Heart left ventricle (tissue), 16 donors: Measurements from ENCODE around the gene ADGRB3. TPM values are rescaled to one million over a fixed set of nuclear protein-coding genes. Genes with fewer than 3 reads are reported as not detected.

ENCODE experiments used
- ATAC-seq, 4 donors: fragments of 200-7000 bp; cut with Tn5 transposase; one replicate each; pipeline ENCODE4 v1.9.1; 2020 to 2022; ENCODE audit warnings: moderate library complexity in 4 of 4, mild to moderate bottlenecking in 3 of 4, moderate number of reproducible peaks in 1 of 4
- DNase-seq, 5 donors: peaks; one replicate each; pipeline ENCODE4 v3.0.0-alpha.2; 2020
- H3K27ac ChIP-seq, 12 donors: fragments of 200-600 bp; sonication (generic) in 4 of 12; one replicate each; pipeline versions ENCODE4 v1.5.0 to v1.8.0; 2016 to 2022; ENCODE audit warnings: mild to moderate bottlenecking in 2 of 12
- H3K27me3 ChIP-seq, 9 donors: fragments of 200-600 bp; sonication (generic) in 2 of 9; one replicate each; pipeline versions ENCODE4 v1.5.1 to v1.8.0; 2016 to 2022; ENCODE audit warnings: mild to moderate bottlenecking in 3 of 9
- H3K36me3 ChIP-seq, 9 donors: fragments of 200-600 bp; sonication (generic) in 2 of 9; one replicate each; pipeline versions ENCODE4 v1.5.0 to v1.8.0; 2018 to 2022; ENCODE audit warnings: mild to moderate bottlenecking in 2 of 9
- H3K4me1 ChIP-seq, 12 donors: fragments of 200-600 bp; sonication (generic) in 4 of 12; one replicate each; pipeline versions ENCODE4 v1.5.0 to v1.8.0; 2016 to 2022; ENCODE audit warnings: mild to moderate bottlenecking in 3 of 12
- H3K4me3 ChIP-seq, 12 donors: fragments of 200-600 bp; sonication (generic) in 4 of 12; one replicate each; pipeline versions ENCODE4 v1.5.0 to v1.8.0; 2017 to 2022; ENCODE audit warnings: mild to moderate bottlenecking in 9 of 12, moderate library complexity in 4 of 12
- H3K9me3 ChIP-seq, 12 donors: fragments of 200-600 bp; sonication (generic) in 4 of 12; one replicate each; pipeline versions ENCODE4 v1.5.0 to v1.8.0; 2016 to 2022; ENCODE audit warnings: mild to moderate bottlenecking in 1 of 12
- CTCF ChIP-seq, 12 donors: fragments of 200-600 bp; sonication (generic) in 4 of 12; IDR thresholded peaks; one replicate each; pipeline versions ENCODE4 v1.5.0 to v1.8.0; 2018 to 2022; ENCODE audit warnings: antibody characterized with exemption in 12 of 12, mild to moderate bottlenecking in 5 of 12
- POLR2A ChIP-seq, 2 donors: fragments of 450-650 bp; IDR thresholded peaks; one replicate each; pipeline ENCODE4 v1.6.1; 2017; ENCODE audit warnings: antibody characterized with exemption in 2 of 2, mild to moderate bottlenecking in 2 of 2, moderate library complexity in 2 of 2
- WGBS, 4 donors: extraction: QIAGEN DNeasy Blood & Tissue Kit in 2 of 4; methylation state at CpG; one replicate each; pipeline versions ENCODE4 v1.1.5 to v1.1.7; 2013 to 2018; 5-methylcytosine and 5-hydroxymethylcytosine counted together
- intact Hi-C, 10 donors: fragments of 100-400 bp; cut with DNase I; formaldehyde crosslinking; loops; one replicate each; pipeline versions ENCODE4 v1.11.1 to v1.14.2; 2022
- polyA plus RNA-seq, 2 donors: library from polyadenylated mRNA; stranded (reverse); fragments of 200-250 nt; gene quantifications; one replicate each; pipeline ENCODE4 v1.2.3, GENCODE V29; 2013
- total RNA-seq, 9 donors: library from RNA; depleted of rRNA in 2 of 9; stranded (reverse); fragments of >200 nt in 2 of 9; fragmentation: NEBNext Ultra II Directional in 3 of 9; extraction: Animal tissue kit (Norgen Biotek cat#: 25700) in 3 of 9; gene quantifications; one replicate each; pipeline versions ENCODE4 v1.1.0 to v1.2.4, GENCODE V29; 2016 to 2023
- donor health status: ischemic (EF 13 %, LVEDD 7.1; RV severe dilation, severe dysfunction).
- donor health status: healthy with polysubstance abuse.
- donor health status: DM: no; HTN: yes; CAD: no.
- donor health status: DM: no; HTN: no; CAD: no.
- donor health status: ischemic (EF 25% LVEDD 6.9; RV normal size, moderate dysfunction).
- donor health status: ischemic (EF 25% LVEDD 5.7; RV mildly dilated, moderate dysfunction).
- donor health status: healthy.
- donor health status: DM: yes; HTN: yes; CAD: no.
- donor health status: ischemic (EF 35%, LVEDD 5.7; RV mildly dilated, moderate dysfunction).
- donor health status: nonischemic (EF 11% LVEDD 7.7; RV severe dilation, severe dysfunction).
- donor health status: DM: yes; HTN: yes; CAD: no.
- donor health status: PGD.
- donor health status: ischemic (EF 29% LVEDD 5.4; RV normal size, mild dysfunction).
- donor health status: nonischemic (EF 23%, LVEDD 6.1; RV moderate dilation, normal function).

Gene ADGRB3
- total and polyA plus RNA-seq, 11 donors: 0.51 to 2.5 (median 1.1) TPM

- ATAC-seq (peak in 1 of 4 donors; percentile 4), DNase-seq (no peak)
- peaks cover 0 to 21% (median 0%) of the 10 kb centered on the region in 12 donors for H3K4me1 ChIP-seq
- 2 to 4% (median 3%) methylated on average over 23 of the region's 23 CpGs for WGBS, 4 donors
- no peaks in the 10 kb centered on the region for H3K36me3 ChIP-seq
- TF ChIP-seq POLR2A (IDR thresholded peaks at IDR 0.05) (no peak), CTCF (IDR thresholded peaks at IDR 0.05) (no peak)
- H3K4me3 ChIP-seq: peak overlapping the region; percentile 33 to 77 (median 69)
- peaks cover 0 to 21% (median 17%) of the 10 kb centered on the region in 9 donors for H3K27me3 ChIP-seq
- intact Hi-C loops: loop anchor here in 4 of 10 donors (10.0 kb wide), 3 partner anchors 321 to 1481 kb away; no protein-coding TSS in a partner anchor
- no peaks in the 10 kb centered on the region for H3K9me3 ChIP-seq
- H3K27ac ChIP-seq: peak overlapping the region; percentile 37 to 85 (median 73)
Observed at GRCh38 chr6:68633972-68634725, 933 bp upstream of the ADGRB3 start.

GRCh38 chr6:68635412-68635705 lies 277 bp downstream of the ADGRB3 start:
- WGBS, 4 donors: 0 to 1% (median 0%) methylated on average over 15 of the region's 15 CpGs
- no peak for TF ChIP-seq CTCF (IDR thresholded peaks at IDR 0.05)
- no peak for TF ChIP-seq POLR2A (IDR thresholded peaks at IDR 0.05)
- H3K4me1 ChIP-seq: peaks cover 0 to 21% (median 0%) of the 10 kb centered on the region in 12 donors
- H3K36me3 ChIP-seq: no peaks in the 10 kb centered on the region
- peak overlapping the region; percentile 33 to 77 (median 69) for H3K4me3 ChIP-seq
- H3K27me3 ChIP-seq: peaks cover 0 to 21% (median 17%) of the 10 kb centered on the region in 9 donors
- DNase-seq: no peak
- H3K27ac ChIP-seq: peak overlapping the region; percentile 0 to 82 (median 68)
- intact Hi-C loops: loop anchor here in 8 of 10 donors (5.0 to 10.0 kb wide), 6 partner anchors 127 to 1479 kb away; no protein-coding TSS in a partner anchor
- no peaks in the 10 kb centered on the region for H3K9me3 ChIP-seq
- no peak for ATAC-seq

GRCh38 chr6:68635706-68636513 lies 828 bp downstream of the ADGRB3 start:
- TF ChIP-seq CTCF (IDR thresholded peaks at IDR 0.05) (no peak), POLR2A (IDR thresholded peaks at IDR 0.05) (no peak)
- no peak for ATAC-seq
- H3K36me3 ChIP-seq: no peaks in the 10 kb centered on the region
- intact Hi-C loops: loop anchor here in 9 of 10 donors (2.0 to 10.0 kb wide), 7 partner anchors 126 to 1479 kb away; no protein-coding TSS in a partner anchor
- peak overlapping the region; percentile 29 to 82 (median 68) for H3K27ac ChIP-seq
- peaks cover 0 to 21% (median 4%) of the 10 kb centered on the region in 12 donors for H3K4me1 ChIP-seq
- H3K27me3 ChIP-seq: peaks cover 0 to 22% (median 17%) of the 10 kb centered on the region in 9 donors
- no peaks in the 10 kb centered on the region for H3K9me3 ChIP-seq
- peak overlapping the region; percentile 33 to 77 (median 69) for H3K4me3 ChIP-seq
- WGBS, 4 donors: 1 to 4% (median 3%) methylated on average over 24 of the region's 24 CpGs
- peak; percentile 17 to 62 (median 35) for DNase-seq
